Endometrium (tissue), 2 donors: ENCODE measurements around the gene GAPVD1.

ENCODE experiments used
- FAIRE-seq: peaks from 2 replicates; lab custom pipeline; 2012; peaks lifted over from hg19 to GRCh38; lab: Jason Lieb, UNC
- donor health status: control.
- donor health status: control.

The GAPVD1 gene

GRCh38 chr9:125406810-125407087, 145.1 kb downstream of the GAPVD1 start:
- FAIRE-seq, result no peak

- no peak for FAIRE-seq
Observed at GRCh38 chr9:125407432-125407973, 145.9 kb downstream of the GAPVD1 start.

GRCh38 chr9:125407974-125408900, 146.6 kb downstream of the GAPVD1 start:
- no peak for FAIRE-seq

- FAIRE-seq, result no peak
Observed at GRCh38 chr9:125409217-125409636, 147.6 kb downstream of the GAPVD1 start.

- no peak for FAIRE-seq
Observed at GRCh38 chr9:125409637-125410521, 148.3 kb downstream of the GAPVD1 start.

- FAIRE-seq, result no peak
Observed at GRCh38 chr9:125410522-125410894, 148.9 kb downstream of the GAPVD1 start.

- FAIRE-seq, result no peak
Observed at GRCh38 chr9:125411171-125411756, 149.6 kb downstream of the GAPVD1 start.

GRCh38 chr9:125412166-125412565, 150.5 kb downstream of the GAPVD1 start:
- no peak for FAIRE-seq

GRCh38 chr9:125413579-125413978, 152.0 kb downstream of the GAPVD1 start:
- FAIRE-seq, result no peak

- FAIRE-seq, result no peak
Observed at GRCh38 chr9:125415583-125416460, 154.2 kb downstream of the GAPVD1 start.

- FAIRE-seq, result no peak
Observed at GRCh38 chr9:125416517-125416916, 154.9 kb downstream of the GAPVD1 start.
